K562 (cell line): ENCODE data around the gene ZNF804A. TPM values are rescaled to one million over a fixed set of nuclear protein-coding genes. Genes with fewer than 3 reads are reported as not detected.

Experiments
- ATAC-seq: fragments of 200-7000 bp; cut with Tn5 transposase; 3 replicates; pipeline ENCODE4 v1.9.1; 2020; ENCODE audit warnings: moderate library complexity
- BruUV-seq: library from RNA; stranded (reverse); fragments of 400-500 nt; replicated peaks from 2 replicates; lab custom pipeline; 2021; lab: Mats Ljungman, UMichigan
- CTCF ChIA-PET: fragments of 300-600 bp; formaldehyde crosslinking; extraction: SDS; loops from one replicate; lab custom pipeline; 2021; ENCODE audit warnings: low intra/inter-chr PET ratio; lab: Yijun Ruan, JAX
- POLR2A ChIA-PET: fragments of 300-600, 350-650 bp; sonication (Branson Sonifier 250); formaldehyde crosslinking; extraction: SDS; loops from one replicate; lab custom pipeline; 2021; ENCODE audit warnings: antibody characterized with exemption, inconsistent platforms; lab: Yijun Ruan, JAX
- DNase-seq, 4 experiments: peaks; one replicate each; pipeline versions ENCODE4 v3.0.0 to v3.0.0-alpha.2; 2011 to 2018; ENCODE audit warnings: low spot score in 3 of 4, mixed read lengths in 3 of 4; ENCODE audit errors: extremely low read depth in 1 of 4
- FAIRE-seq: peaks from 2 replicates; lab custom pipeline; 2011; peaks lifted over from hg19 to GRCh38; lab: Jason Lieb, UNC
- H2AFZ ChIP-seq: 2 replicates; pipeline ENCODE4 v1.6.0; 2011; ENCODE audit warnings: low read depth, low read length, control low read depth, inconsistent platforms
- H3K27ac ChIP-seq: fragments of 200-600 bp; 3 replicates; pipeline ENCODE4 v1.8.0; 2011; ENCODE audit warnings: low read depth, mild to moderate bottlenecking, control low read depth, inconsistent platforms, low read length, moderate library complexity, mixed read lengths; ENCODE audit errors: extremely low read depth
- H3K27me3 ChIP-seq, 2 experiments: fragments of 300-600 bp in 1 of 2; 2 replicates in 1 of 2; 3 replicates in 1 of 2; pipeline versions ENCODE4 v1.6.0 to v1.8.0; 2011; ENCODE audit warnings: inconsistent platforms in 2 of 2, low read length in 2 of 2, mild to moderate bottlenecking in 1 of 2, mixed read lengths in 1 of 2, moderate library complexity in 1 of 2; ENCODE audit not compliant: control insufficient read depth in 2 of 2, insufficient read depth in 2 of 2
- H3K36me3 ChIP-seq: fragments of 300-600 bp; 3 replicates; pipeline ENCODE4 v1.8.0; 2011; ENCODE audit warnings: mild to moderate bottlenecking, low read length, inconsistent platforms; ENCODE audit not compliant: control insufficient read depth, insufficient read depth
- H3K4me1 ChIP-seq, 2 experiments: fragments of 200-600 bp in 1 of 2; replicated peaks in 1 of 2; 2 replicates in 1 of 2; 3 replicates in 1 of 2; pipeline versions ENCODE4 v1.5.1 to v1.8.0; 2011; ENCODE audit warnings: inconsistent platforms in 2 of 2, low read length in 2 of 2, mild to moderate bottlenecking in 1 of 2, mixed read lengths in 1 of 2, moderate library complexity in 1 of 2; ENCODE audit not compliant: control insufficient read depth in 2 of 2, insufficient read depth in 2 of 2
- H3K4me2 ChIP-seq: 2 replicates; pipeline ENCODE4 v1.6.1; 2011; ENCODE audit warnings: low read length, control low read depth, inconsistent platforms, mixed read lengths; ENCODE audit not compliant: insufficient read depth
- H3K4me3 ChIP-seq: fragments of 200-600 bp; sonication (generic), shearing (Covaris generic); 2 replicates; pipeline ENCODE4 v1.5.1; 2016; ENCODE audit warnings: control low read depth, inconsistent platforms
- H3K79me2 ChIP-seq: fragments of 200-600 bp; 3 replicates; pipeline ENCODE4 v1.8.0; 2011; ENCODE audit warnings: low read length, inconsistent platforms; ENCODE audit not compliant: control insufficient read depth, insufficient read depth
- H3K9ac ChIP-seq, 2 experiments: 2 replicates each; pipeline versions ENCODE4 v1.6.0 to v1.6.1; 2011; ENCODE audit warnings: low read depth in 2 of 2, low read length in 2 of 2, control low read depth in 1 of 2, inconsistent platforms in 1 of 2, mild to moderate bottlenecking in 1 of 2, mixed read lengths in 1 of 2; ENCODE audit not compliant: insufficient read depth in 1 of 2
- H3K9me1 ChIP-seq: one replicate; pipeline ENCODE4 v1.6.0; 2011; ENCODE audit warnings: inconsistent platforms, mild to moderate bottlenecking, low read length, moderate library complexity; ENCODE audit not compliant: control insufficient read depth, insufficient read depth
- H3K9me3 ChIP-seq: replicated peaks from 2 replicates; pipeline ENCODE4 v1.5.1; 2011; ENCODE audit warnings: low read depth, low read length, inconsistent platforms; ENCODE audit not compliant: control insufficient read depth, insufficient read depth
- H4K20me1 ChIP-seq: replicated peaks from 2 replicates; pipeline ENCODE4 v1.6.1; 2011; ENCODE audit warnings: low read length, inconsistent platforms, mixed read lengths; ENCODE audit not compliant: control insufficient read depth, insufficient read depth
- ASH1L ChIP-seq: fragments of 450-650 bp; IDR thresholded peaks from 2 replicates; pipeline ENCODE4 v1.6.1; 2018; ENCODE audit warnings: borderline replicate concordance, mild to moderate bottlenecking, low read depth; ENCODE audit not compliant: partially characterized antibody
- DIDO1 ChIP-seq: fragments of 450-650 bp; IDR thresholded peaks from 2 replicates; pipeline ENCODE4 v1.6.1; 2016; ENCODE audit warnings: low read depth, missing biosample characterization, missing genetic modification characterization
- HMG20B ChIP-seq: fragments of 250-450 bp; sonication (Bioruptor Pico); IDR thresholded peaks from 2 replicates; pipeline ENCODE4 v1.5.0; 2021; ENCODE audit warnings: mild to moderate bottlenecking
- ILF3 ChIP-seq: fragments of 450-650 bp; IDR thresholded peaks from 2 replicates; pipeline ENCODE4 v1.6.1; 2018; ENCODE audit warnings: antibody characterized with exemption, mild to moderate bottlenecking, moderate library complexity, borderline replicate concordance
- MAFF ChIP-seq: IDR thresholded peaks from 2 replicates; pipeline ENCODE4 v1.6.1; 2012; ENCODE audit warnings: low read length, improper control_type of control experiment
- MTF1 ChIP-seq: fragments of 250-450 bp; sonication (Bioruptor Pico); IDR thresholded peaks from 2 replicates; pipeline ENCODE4 v1.9.0; 2021; ENCODE audit warnings: moderate library complexity, mild to moderate bottlenecking, inconsistent platforms, borderline replicate concordance
- MYBL2 ChIP-seq, 2 experiments: fragments of 450-650 bp in 1 of 2; sonication (generic) in 1 of 2; formaldehyde crosslinking in 1 of 2; IDR thresholded peaks; 2 replicates each; pipeline versions ENCODE4 v1.6.1 to v1.8.1; 2017 to 2022; ENCODE audit warnings: borderline replicate concordance in 1 of 2, inconsistent platforms in 1 of 2, low read depth in 1 of 2, mild to moderate bottlenecking in 1 of 2, missing genetic modification reagents in 1 of 2, moderate library complexity in 1 of 2
- NFATC3 ChIP-seq: fragments of 450-650 bp; IDR thresholded peaks from 2 replicates; pipeline ENCODE4 v1.6.1; 2017; ENCODE audit warnings: mild to moderate bottlenecking
- SMAD1 ChIP-seq: fragments of 150-350 bp; IDR thresholded peaks from 2 replicates; pipeline ENCODE4 v1.6.1; 2014; ENCODE audit warnings: low read length, low read depth; ENCODE audit not compliant: partially characterized antibody
- SUPT5H ChIP-seq: fragments of 450-650 bp; IDR thresholded peaks from 2 replicates; pipeline ENCODE4 v1.6.1; 2016
- ZNF431 ChIP-seq: sonication (generic); formaldehyde crosslinking; IDR thresholded peaks from 2 replicates; pipeline ENCODE4 v1.8.0; 2022; ENCODE audit warnings: mild to moderate bottlenecking, missing genetic modification reagents
- ZNF707 ChIP-seq: fragments of 250-450 bp; sonication (Bioruptor Pico); conservative IDR thresholded peaks from 2 replicates; pipeline ENCODE4 v1.8.0; 2022; ENCODE audit warnings: inconsistent platforms, mild to moderate bottlenecking, moderate library complexity
- ZNF76 ChIP-seq: fragments of 250-450 bp; sonication (Bioruptor Pico); IDR thresholded peaks from 2 replicates; pipeline ENCODE4 v1.4.0; 2020; ENCODE audit warnings: mild to moderate bottlenecking, moderate library complexity, borderline replicate concordance
- ZNF780A ChIP-seq: fragments of 250-450 bp; sonication (Bioruptor Pico); IDR thresholded peaks from 2 replicates; pipeline ENCODE4 v1.5.0; 2021; ENCODE audit warnings: mild to moderate bottlenecking
- WGBS: fragments of 100-300 bp; shearing (Covaris generic); methylation state at CpG from one replicate; pipeline ENCODE4 v1.1.6; 2016; ENCODE audit warnings: low coverage, mixed read lengths; ENCODE audit not compliant: insufficient coverage; ENCODE audit errors: missing lambda C conversion rate; 5-methylcytosine and 5-hydroxymethylcytosine counted together
- in situ Hi-C: fragments of 300-500 bp; cut with MboI; formaldehyde crosslinking; loops from 4 replicates; pipeline ENCODE4 v1.15.0; 2018; ENCODE audit warnings: inconsistent platforms, mixed read lengths
- intact Hi-C: fragments of 100-400 bp; cut with micrococcal nuclease; formaldehyde crosslinking; loops from 2 replicates; pipeline ENCODE4 v1.14.2; 2022
- polyA plus RNA-seq, 8 experiments: library from polyadenylated mRNA; depleted of rRNA in 4 of 8; stranded (reverse) in 5 of 8; unstranded in 3 of 8; fragments of >200 nt; fragmentation: Nextera tagmentation in 2 of 8; fragmentation: Illumina TruSeq in 1 of 8; extraction: Ambion mirVana in 2 of 8; extraction: Trizol in 1 of 8; gene quantifications; 2 replicates each; pipeline versions ENCODE4 v1.2.1 to v1.2.3, GENCODE V29; 2011 to 2014; ENCODE audit warnings: inconsistent platforms in 1 of 8, missing spikeins in 1 of 8
- total RNA-seq, 7 experiments: library from RNA; depleted of rRNA in 6 of 7; stranded (reverse); fragments of >200 nt in 6 of 7; fragmentation: Illumina TruSeq in 2 of 7; extraction: Trizol in 2 of 7; gene quantifications; 2 replicates each; pipeline versions ENCODE4 v1.2.1 to v1.2.3, GENCODE V29; 2011 to 2021; ENCODE audit warnings: low replicate concordance in 1 of 7
- TF ChIP-seq, protein P1 (sequence below): fragments of 450-650 bp; IDR thresholded peaks from one replicate; pipeline ENCODE4 v1.6.1; 2018; ENCODE audit warnings: mild to moderate bottlenecking, moderate library complexity; ENCODE audit not compliant: partially characterized antibody
- TF ChIP-seq, protein P2 (sequence below): fragments of 250-450 bp; sonication (Bioruptor Pico); IDR thresholded peaks from 2 replicates; pipeline ENCODE4 v1.8.0; 2022; ENCODE audit warnings: moderate library complexity, mild to moderate bottlenecking, inconsistent platforms

Gene ZNF804A
- total and polyA plus RNA-seq, 9 of the 15 experiments (the other 6 are each of a cell fraction or from before 2014, with no cell fraction given), result 0.01 to 1.2 (median 0.73) TPM

DNA sequence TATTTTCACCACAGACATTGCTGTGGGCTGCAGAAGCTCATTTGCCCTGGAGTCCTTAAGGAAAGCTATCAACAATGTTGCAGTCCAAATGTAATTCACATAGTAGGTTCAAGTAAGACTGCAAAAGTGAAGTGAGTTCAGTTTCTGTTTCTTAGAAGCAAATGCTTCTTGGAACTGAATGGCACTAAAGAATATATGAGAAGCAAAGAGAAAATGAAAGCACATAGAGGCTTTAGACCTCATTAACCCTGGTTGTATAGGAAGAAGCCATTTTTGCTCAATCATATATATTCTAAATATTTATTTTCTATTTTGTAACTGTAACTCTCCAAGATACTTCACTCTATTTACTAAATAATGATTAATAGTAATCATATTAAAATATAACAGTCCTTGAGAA is 292.0 kb downstream of the ZNF804A start:
- CTCF ChIA-PET, result no interaction called here
- no peak for DNase-seq
- POLR2A ChIA-PET, result no interaction called here
- Histone ChIP-seq H3K27me3 (no peaks in the 10 kb centered on the region), H2AFZ (no peak overlapping the region), H3K4me1 (no peaks in the 10 kb centered on the region), H3K79me2 (no peaks in the 10 kb centered on the region), H3K4me2 (no peak overlapping the region), H3K36me3 (no peaks in the 10 kb centered on the region), H3K4me3 (no peak overlapping the region), H4K20me1 (no peaks in the 10 kb centered on the region), H3K9me1 (no peaks in the 10 kb centered on the region), H3K27ac (no peak overlapping the region; the same call in 2 of the 3 replicates), H3K9ac (no peak overlapping the region), H3K9me3 (no peaks in the 10 kb centered on the region)
- in situ Hi-C loops (no loop called here), intact Hi-C loops (no loop called here)
- ATAC-seq, result no peak
- TF ChIP-seq ZNF76 (CRISPR knock-in tag) (no peak), ASH1L (no peak), MTF1 (CRISPR knock-in tag) (no peak)
- TF ChIP-seq, protein P1, sequence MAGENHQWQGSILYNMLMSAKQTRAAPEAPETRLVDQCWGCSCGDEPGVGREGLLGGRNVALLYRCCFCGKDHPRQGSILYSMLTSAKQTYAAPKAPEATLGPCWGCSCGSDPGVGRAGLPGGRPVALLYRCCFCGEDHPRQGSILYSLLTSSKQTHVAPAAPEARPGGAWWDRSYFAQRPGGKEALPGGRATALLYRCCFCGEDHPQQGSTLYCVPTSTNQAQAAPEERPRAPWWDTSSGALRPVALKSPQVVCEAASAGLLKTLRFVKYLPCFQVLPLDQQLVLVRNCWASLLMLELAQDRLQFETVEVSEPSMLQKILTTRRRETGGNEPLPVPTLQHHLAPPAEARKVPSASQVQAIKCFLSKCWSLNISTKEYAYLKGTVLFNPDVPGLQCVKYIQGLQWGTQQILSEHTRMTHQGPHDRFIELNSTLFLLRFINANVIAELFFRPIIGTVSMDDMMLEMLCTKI, result no peak
- BruUV-seq, result no TSS peak
- no peak for FAIRE-seq

DNA sequence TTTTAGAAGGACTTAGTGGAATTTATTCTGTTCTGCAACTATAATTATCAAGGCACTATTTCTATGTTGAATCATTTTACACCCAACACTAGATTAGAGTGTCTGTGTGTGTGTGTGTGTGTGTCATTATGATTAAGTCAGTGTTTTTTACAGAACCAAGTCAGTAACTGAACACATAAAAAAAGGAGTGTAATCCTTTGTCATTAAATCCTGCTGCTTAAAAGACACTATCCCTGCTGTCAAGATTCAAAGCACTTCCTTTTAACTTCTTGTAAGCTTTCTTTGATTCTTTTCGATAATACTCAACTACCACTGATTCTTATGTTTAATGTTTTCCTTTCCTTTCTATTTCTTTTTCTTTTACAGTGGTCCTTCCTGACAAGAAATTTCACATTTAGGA is 306.7 kb downstream of the ZNF804A start:
- 6% methylated on average over 1 of the region's 1 CpG for WGBS
- FAIRE-seq (no peak), ATAC-seq (no peak), DNase-seq (no peak)
- intact Hi-C loops (no loop called here), in situ Hi-C loops (no loop called here)
- Histone ChIP-seq H3K9me3 (no peaks in the 10 kb centered on the region), H3K36me3 (no peaks in the 10 kb centered on the region), H3K4me1 (no peaks in the 10 kb centered on the region), H3K4me3 (no peak overlapping the region), H4K20me1 (no peaks in the 10 kb centered on the region), H3K27ac (no peak overlapping the region), H2AFZ (no peak overlapping the region), H3K9me1 (no peaks in the 10 kb centered on the region), H3K4me2 (no peak overlapping the region), H3K79me2 (no peaks in the 10 kb centered on the region), H3K9ac (no peak overlapping the region), H3K27me3 (no peaks in the 10 kb centered on the region)
- CTCF ChIA-PET, result no interaction called here
- BruUV-seq, result no TSS peak
- POLR2A ChIA-PET, result no interaction called here
- no peak for TF ChIP-seq ZNF431 (CRISPR knock-in tag)
- no peak for TF ChIP-seq ILF3
- TF ChIP-seq HMG20B (CRISPR knock-in tag), result no peak
- no peak for TF ChIP-seq NFATC3
- no peak for TF ChIP-seq SMAD1
- TF ChIP-seq, protein P2, sequence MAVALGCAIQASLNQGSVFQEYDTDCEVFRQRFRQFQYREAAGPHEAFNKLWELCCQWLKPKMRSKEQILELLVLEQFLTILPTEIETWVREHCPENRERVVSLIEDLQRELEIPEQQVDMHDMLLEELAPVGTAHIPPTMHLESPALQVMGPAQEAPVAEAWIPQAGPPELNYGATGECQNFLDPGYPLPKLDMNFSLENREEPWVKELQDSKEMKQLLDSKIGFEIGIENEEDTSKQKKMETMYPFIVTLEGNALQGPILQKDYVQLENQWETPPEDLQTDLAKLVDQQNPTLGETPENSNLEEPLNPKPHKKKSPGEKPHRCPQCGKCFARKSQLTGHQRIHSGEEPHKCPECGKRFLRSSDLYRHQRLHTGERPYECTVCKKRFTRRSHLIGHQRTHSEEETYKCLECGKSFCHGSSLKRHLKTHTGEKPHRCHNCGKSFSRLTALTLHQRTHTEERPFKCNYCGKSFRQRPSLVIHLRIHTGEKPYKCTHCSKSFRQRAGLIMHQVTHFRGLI (CRISPR knock-in tag), result no peak
- TF ChIP-seq MAFF, result no peak
- TF ChIP-seq DIDO1, result no peak
- no peak for TF ChIP-seq ZNF780A (CRISPR knock-in tag)
- TF ChIP-seq SUPT5H, result no peak
- no peak for TF ChIP-seq ZNF707
- no peak for TF ChIP-seq MYBL2 (IDR thresholded peaks at IDR 0.05; ENCODE audit: low read depth)
- TF ChIP-seq MYBL2 (CRISPR knock-in tag; IDR thresholded peaks at IDR 0.05; ENCODE audit: borderline replicate concordance), result no peak
